ENCODE measurements around the gene TMEM132E.

Gene TMEM132E

GRCh38 chr17:34606763-34607162, 27.4 kb downstream of the TMEM132E start:
- DNase-seq (ENCODE audit: low read depth) = no peak

GRCh38 chr17:34607917-34608316, 28.5 kb downstream of the TMEM132E start:
- no peak for DNase-seq (ENCODE audit: low read depth)

GRCh38 chr17:34609210-34609609, 29.8 kb downstream of the TMEM132E start:
- no peak for DNase-seq (ENCODE audit: low read depth)

GRCh38 chr17:34610039-34610438, 30.7 kb downstream of the TMEM132E start:
- no peak for DNase-seq (ENCODE audit: low read depth)

GRCh38 chr17:34610506-34610905, 31.1 kb downstream of the TMEM132E start:
- DNase-seq (ENCODE audit: low read depth) = no peak

- no peak for DNase-seq (ENCODE audit: low read depth)
Observed at GRCh38 chr17:34613064-34614019, 34.0 kb downstream of the TMEM132E start.

GRCh38 chr17:34614698-34615097, 35.3 kb downstream of the TMEM132E start:
- no peak for DNase-seq (ENCODE audit: low read depth)

- no peak for DNase-seq (ENCODE audit: low read depth)
Observed at GRCh38 chr17:34615326-34615725, 35.9 kb downstream of the TMEM132E start.

GRCh38 chr17:34616148-34616547, 36.8 kb downstream of the TMEM132E start:
- DNase-seq (ENCODE audit: low read depth) = no peak

- DNase-seq (ENCODE audit: low read depth) = no peak
Observed at GRCh38 chr17:34617398-34617797, 38.0 kb downstream of the TMEM132E start.

- no peak for DNase-seq (ENCODE audit: low read depth)
Observed at GRCh38 chr17:34619687-34620217, 40.4 kb downstream of the TMEM132E start.

GRCh38 chr17:34620458-34620857, 41.1 kb downstream of the TMEM132E start:
- no peak for DNase-seq (ENCODE audit: low read depth)

GRCh38 chr17:34622862-34623623, 43.7 kb downstream of the TMEM132E start:
- DNase-seq (ENCODE audit: low read depth) = no peak

GRCh38 chr17:34623856-34624766, 44.7 kb downstream of the TMEM132E start:
- DNase-seq (ENCODE audit: low read depth) = no peak

GRCh38 chr17:34624767-34625383, 45.5 kb downstream of the TMEM132E start:
- DNase-seq (ENCODE audit: low read depth) = no peak

- DNase-seq (ENCODE audit: low read depth) = no peak
Observed at GRCh38 chr17:34626121-34626681, 46.8 kb downstream of the TMEM132E start.

GRCh38 chr17:34628879-34629278, 49.5 kb downstream of the TMEM132E start:
- no peak for DNase-seq (ENCODE audit: low read depth)

- no peak for DNase-seq (ENCODE audit: low read depth)
Observed at GRCh38 chr17:34633351-34633750, 54.0 kb downstream of the TMEM132E start.

- DNase-seq (ENCODE audit: low read depth) = no peak
Observed at GRCh38 chr17:34633760-34634159, 54.4 kb downstream of the TMEM132E start.

- no peak for DNase-seq (ENCODE audit: low read depth)
Observed at GRCh38 chr17:34634551-34635160, 55.3 kb downstream of the TMEM132E start.
